H9 (cell line): ENCODE measurements around the gene CORO1C. TPM values are rescaled to one million over a fixed set of nuclear protein-coding genes. Genes with fewer than 3 reads are reported as not detected.
"Not testable (repeated sequence)": the region's sequence is repeated elsewhere in the genome, so short reads cannot be mapped to it uniquely, and the experiment has no call there.

Experiments
- DNase-seq: peaks from one replicate; pipeline ENCODE4 v3.0.0-alpha.2; 2017
- H2AFZ ChIP-seq: one replicate; pipeline ENCODE4 v1.6.1; 2013; ENCODE audit warnings: mild to moderate bottlenecking, low read length, control low read depth, moderate library complexity
- H2AK5ac ChIP-seq: 2 replicates; pipeline ENCODE4 v1.6.1; 2013; ENCODE audit warnings: low read length, control low read depth, mixed read lengths; ENCODE audit not compliant: insufficient read length
- H2BK120ac ChIP-seq: one replicate; pipeline ENCODE4 v1.6.1; 2013; ENCODE audit warnings: low read depth, mild to moderate bottlenecking, low read length, control low read depth, inconsistent platforms; ENCODE audit not compliant: poor library complexity, severe bottlenecking
- H2BK12ac ChIP-seq: 2 replicates; pipeline ENCODE4 v1.6.1; 2013; ENCODE audit warnings: low read length, control low read depth, mixed read lengths, low read depth; ENCODE audit not compliant: insufficient read length
- H2BK15ac ChIP-seq: 2 replicates; pipeline ENCODE4 v1.6.1; 2013; ENCODE audit warnings: low read depth, low read length, control low read depth
- H2BK20ac ChIP-seq: one replicate; pipeline ENCODE4 v1.6.1; 2013; ENCODE audit warnings: low read depth, mild to moderate bottlenecking, low read length, control low read depth, inconsistent platforms; ENCODE audit not compliant: poor library complexity, severe bottlenecking
- H2BK5ac ChIP-seq: 2 replicates; pipeline ENCODE4 v1.6.1; 2013; ENCODE audit warnings: low read length, control low read depth, mixed read lengths; ENCODE audit not compliant: insufficient read length
- H3K14ac ChIP-seq: 2 replicates; pipeline ENCODE4 v1.6.1; 2013; ENCODE audit warnings: low read length, control low read depth; ENCODE audit not compliant: insufficient read depth
- H3K18ac ChIP-seq: 2 replicates; pipeline ENCODE4 v1.6.1; 2013; ENCODE audit warnings: low read depth, mild to moderate bottlenecking, mixed read lengths, low read length, control low read depth; ENCODE audit not compliant: insufficient read length
- H3K23ac ChIP-seq: 2 replicates; pipeline ENCODE4 v1.6.1; 2013; ENCODE audit warnings: low read length, control low read depth, mixed read lengths, low read depth; ENCODE audit not compliant: insufficient read length
- H3K23me2 ChIP-seq: 2 replicates; pipeline ENCODE4 v1.6.1; 2013; ENCODE audit warnings: low read depth, mild to moderate bottlenecking, mixed read lengths, low read length, control low read depth; ENCODE audit not compliant: insufficient read length, poor library complexity, severe bottlenecking
- H3K27ac ChIP-seq: 2 replicates; pipeline ENCODE4 v1.5.1; 2013; ENCODE audit warnings: low read length, control low read depth, mixed read lengths, low read depth; ENCODE audit not compliant: insufficient read length
- H3K27me3 ChIP-seq: 2 replicates; pipeline ENCODE4 v1.6.1; 2013; ENCODE audit warnings: low read length, control low read depth, inconsistent platforms; ENCODE audit not compliant: insufficient read depth
- H3K4ac ChIP-seq: 2 replicates; pipeline ENCODE4 v1.6.1; 2013; ENCODE audit warnings: low read depth, mild to moderate bottlenecking, control low read depth, inconsistent platforms, low read length, moderate library complexity
- H3K4me1 ChIP-seq: 2 replicates; pipeline ENCODE4 v1.6.1; 2013; ENCODE audit warnings: low read length, control low read depth, inconsistent platforms; ENCODE audit not compliant: insufficient read depth
- H3K4me2 ChIP-seq: 2 replicates; pipeline ENCODE4 v1.6.1; 2013; ENCODE audit warnings: low read length, control low read depth, mixed read lengths; ENCODE audit not compliant: insufficient read length, insufficient read depth
- H3K56ac ChIP-seq: 2 replicates; pipeline ENCODE4 v1.6.1; 2013; ENCODE audit warnings: low read depth, mild to moderate bottlenecking, mixed read lengths, low read length, control low read depth; ENCODE audit not compliant: insufficient read length
- H3K79me1 ChIP-seq: 2 replicates; pipeline ENCODE4 v1.6.1; 2013; ENCODE audit warnings: low read depth, mild to moderate bottlenecking, moderate library complexity, low read length, control low read depth, inconsistent platforms; ENCODE audit not compliant: insufficient read depth, poor library complexity, severe bottlenecking
- H3K79me2 ChIP-seq: 2 replicates; pipeline ENCODE4 v1.6.1; 2013; ENCODE audit warnings: low read length, control low read depth, inconsistent platforms; ENCODE audit not compliant: insufficient read depth
- H3K9ac ChIP-seq: 2 replicates; pipeline ENCODE4 v1.6.1; 2013; ENCODE audit warnings: low read length, control low read depth, mixed read lengths; ENCODE audit not compliant: insufficient read length; ENCODE audit errors: extremely low read depth
- H3K9me3 ChIP-seq: one replicate; pipeline ENCODE4 v1.6.1; 2013; ENCODE audit warnings: low read depth, low read length, inconsistent platforms; ENCODE audit not compliant: control insufficient read depth
- H3T11ph ChIP-seq: one replicate; pipeline ENCODE4 v1.6.1; 2013; ENCODE audit warnings: mild to moderate bottlenecking, low read length, control low read depth, inconsistent platforms
- H4K20me1 ChIP-seq: one replicate; pipeline ENCODE4 v1.6.1; 2013; ENCODE audit not compliant: control insufficient read depth, insufficient read length, insufficient read depth
- H4K5ac ChIP-seq: 2 replicates; pipeline ENCODE4 v1.6.1; 2013; ENCODE audit warnings: low read depth, mild to moderate bottlenecking, mixed read lengths, low read length, control low read depth; ENCODE audit not compliant: insufficient read length
- H4K8ac ChIP-seq: replicated peaks from 2 replicates; pipeline ENCODE4 v1.6.1; 2013; ENCODE audit warnings: low read length, control low read depth, mixed read lengths, low read depth; ENCODE audit not compliant: insufficient read length
- H4K91ac ChIP-seq: 2 replicates; pipeline ENCODE4 v1.6.1; 2013; ENCODE audit warnings: low read depth, mild to moderate bottlenecking, moderate library complexity, mixed read lengths, low read length, control low read depth; ENCODE audit not compliant: insufficient read length
- H3K27ac Mint-ChIP-seq, 3 experiments: 2 replicates in 2 of 3; 3 replicates in 1 of 3; pipeline ENCODE4 v1.8.0; 2020 to 2021; ENCODE audit warnings: mixed read lengths in 3 of 3, mild to moderate bottlenecking in 1 of 3, moderate library complexity in 1 of 3
- H3K27me3 Mint-ChIP-seq: 2 replicates; pipeline ENCODE4 v1.8.0; 2021; ENCODE audit warnings: low read depth, mild to moderate bottlenecking, moderate library complexity, mixed read lengths
- H3K36me3 Mint-ChIP-seq, 3 experiments: 2 replicates in 2 of 3; 3 replicates in 1 of 3; pipeline ENCODE4 v1.8.0; 2020 to 2021; ENCODE audit warnings: low read depth in 3 of 3, mixed read lengths in 3 of 3; ENCODE audit not compliant: insufficient read depth in 1 of 3
- H3K4me1 Mint-ChIP-seq, 2 experiments: 2 replicates each; pipeline ENCODE4 v1.8.0; 2020; ENCODE audit warnings: mixed read lengths in 2 of 2
- H3K4me3 Mint-ChIP-seq, 2 experiments: 2 replicates in 1 of 2; 3 replicates in 1 of 2; pipeline ENCODE4 v1.8.0; 2020 to 2021; ENCODE audit warnings: mild to moderate bottlenecking in 2 of 2, mixed read lengths in 2 of 2, moderate library complexity in 1 of 2
- H3K9me3 Mint-ChIP-seq, 2 experiments: 2 replicates in 1 of 2; 3 replicates in 1 of 2; pipeline ENCODE4 v1.8.0; 2020; ENCODE audit warnings: mild to moderate bottlenecking in 2 of 2, mixed read lengths in 2 of 2, moderate library complexity in 1 of 2
- WGBS: extraction: QIAGEN DNeasy Blood & Tissue Kit; methylation state at CpG from one replicate; pipeline ENCODE4 v1.1.7; 2013; ENCODE audit warnings: missing lambda C conversion rate, low lambda C conversion rate, mixed read lengths; ENCODE audit not compliant: insufficient read length; ENCODE audit errors: extremely low coverage; 5-methylcytosine and 5-hydroxymethylcytosine counted together
- total RNA-seq: library from RNA; stranded (reverse); gene quantifications from 2 replicates; pipeline ENCODE4 v1.2.1, GENCODE V29; 2021
- TF ChIP-seq, protein P1 (sequence below): fragments of 200-600 bp; sonication (generic); conservative IDR thresholded peaks from 3 replicates; pipeline ENCODE4 v1.8.0; 2021; ENCODE audit warnings: antibody characterized with exemption, mild to moderate bottlenecking

Gene CORO1C
- total RNA-seq, 1 experiment from 2014 or later = 154 TPM

DNA sequence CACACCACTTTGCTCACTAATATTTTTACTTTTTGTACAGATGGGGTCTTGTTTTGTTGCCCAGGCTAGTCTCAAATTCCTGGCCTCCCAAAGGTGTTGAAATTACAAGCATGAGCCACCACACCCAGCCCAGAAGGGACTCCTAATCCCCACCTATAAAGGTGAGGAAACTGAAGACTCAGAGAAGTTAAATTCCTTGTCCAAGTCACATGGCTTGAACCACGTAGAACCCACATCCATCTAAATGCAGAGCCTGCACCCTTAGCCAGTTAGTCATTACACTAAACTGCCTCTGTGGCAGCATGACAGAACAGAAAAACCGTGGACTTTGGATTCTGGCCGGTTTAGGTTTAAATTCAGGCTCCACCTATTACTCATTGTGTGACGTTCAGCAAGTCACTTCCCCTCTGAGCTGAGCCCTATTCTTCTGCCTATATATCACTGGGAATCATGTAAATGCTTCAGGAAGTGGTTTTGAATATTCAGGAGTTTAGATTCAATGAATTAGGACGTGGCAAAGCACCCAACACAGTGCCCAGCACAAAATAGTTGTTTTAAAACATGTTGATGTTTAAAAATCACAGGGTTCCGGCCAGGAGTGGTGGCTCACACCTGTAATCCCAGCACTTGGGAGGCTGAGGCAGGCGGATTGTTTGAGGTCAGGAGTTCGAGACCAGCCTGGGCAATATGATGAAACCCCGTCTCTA, 3.0 kb upstream of the CORO1C start:
- Mint-ChIP-seq H3K27ac (peak overlapping the region in 1 of 3 experiments; percentile 14; a peak in 3 of 7 replicates), H3K4me1 (peaks cover 19 to 23% of the 10 kb centered on the region in 2 experiments), H3K27me3 (no peaks in the 10 kb centered on the region), H3K36me3 (peaks cover 1 to 4% (median 2%) of the 10 kb centered on the region in 3 experiments; a peak in 2 of 7 replicates), H3K4me3 (no peak overlapping the region), H3K9me3 (no peaks in the 10 kb centered on the region; a peak in 2 of 5 replicates)
- Histone ChIP-seq H2AFZ (no peak overlapping the region), H3K4me1 (no peaks in the 10 kb centered on the region), H4K8ac (no peak overlapping the region), H4K20me1 (no peaks in the 10 kb centered on the region), H3K79me1 (no peaks in the 10 kb centered on the region), H3K9me3 (no peaks in the 10 kb centered on the region), H3K18ac (no peak overlapping the region), H2AK5ac (no peak overlapping the region), H3K9ac (no peak overlapping the region), H3K23me2 (peaks cover 6% of the 10 kb centered on the region), H3T11ph (no peak overlapping the region), H4K5ac (no peak overlapping the region), H3K79me2 (peaks cover 6% of the 10 kb centered on the region; the same call in 1 of the 2 replicates), H3K23ac (no peak overlapping the region), H3K4me2 (no peak overlapping the region), H2BK15ac (no peak overlapping the region), H3K27ac (no peak overlapping the region), H3K14ac (no peak overlapping the region), H3K4ac (no peak overlapping the region), H2BK5ac (no peak overlapping the region), H2BK120ac (no peak overlapping the region), H4K91ac (no peak overlapping the region), H3K56ac (no peak overlapping the region), H3K27me3 (no peaks in the 10 kb centered on the region), H2BK20ac (no peak overlapping the region), H2BK12ac (no peak overlapping the region)
- TF ChIP-seq, protein P1, sequence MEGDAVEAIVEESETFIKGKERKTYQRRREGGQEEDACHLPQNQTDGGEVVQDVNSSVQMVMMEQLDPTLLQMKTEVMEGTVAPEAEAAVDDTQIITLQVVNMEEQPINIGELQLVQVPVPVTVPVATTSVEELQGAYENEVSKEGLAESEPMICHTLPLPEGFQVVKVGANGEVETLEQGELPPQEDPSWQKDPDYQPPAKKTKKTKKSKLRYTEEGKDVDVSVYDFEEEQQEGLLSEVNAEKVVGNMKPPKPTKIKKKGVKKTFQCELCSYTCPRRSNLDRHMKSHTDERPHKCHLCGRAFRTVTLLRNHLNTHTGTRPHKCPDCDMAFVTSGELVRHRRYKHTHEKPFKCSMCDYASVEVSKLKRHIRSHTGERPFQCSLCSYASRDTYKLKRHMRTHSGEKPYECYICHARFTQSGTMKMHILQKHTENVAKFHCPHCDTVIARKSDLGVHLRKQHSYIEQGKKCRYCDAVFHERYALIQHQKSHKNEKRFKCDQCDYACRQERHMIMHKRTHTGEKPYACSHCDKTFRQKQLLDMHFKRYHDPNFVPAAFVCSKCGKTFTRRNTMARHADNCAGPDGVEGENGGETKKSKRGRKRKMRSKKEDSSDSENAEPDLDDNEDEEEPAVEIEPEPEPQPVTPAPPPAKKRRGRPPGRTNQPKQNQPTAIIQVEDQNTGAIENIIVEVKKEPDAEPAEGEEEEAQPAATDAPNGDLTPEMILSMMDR = no peak
- WGBS = no CpG with 5 or more reads among the region's 9 CpGs
- peak; percentile 39 for DNase-seq

DNA sequence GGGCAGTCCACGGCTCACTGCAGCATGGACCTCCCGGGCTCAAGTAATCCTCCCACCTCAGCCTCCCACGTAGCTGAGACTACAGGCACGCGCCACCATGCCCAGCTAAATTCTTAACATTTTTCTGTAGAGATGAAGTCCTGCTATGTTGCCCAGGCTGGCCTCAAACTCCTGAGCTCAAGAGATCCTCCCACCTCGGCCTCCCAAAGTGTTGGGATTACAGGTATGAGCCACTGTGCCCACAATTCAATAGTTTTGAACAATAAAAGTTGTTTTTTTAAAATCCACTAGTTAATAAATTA, 1.9 kb upstream of the CORO1C start:
- H2BK20ac ChIP-seq, H4K5ac ChIP-seq, H2BK12ac ChIP-seq, H3K23ac ChIP-seq, H3K27me3 Mint-ChIP-seq, H2BK15ac ChIP-seq, H3K18ac ChIP-seq, H3K23me2 ChIP-seq, H3K9ac ChIP-seq, H2AFZ ChIP-seq, H3K9me3 ChIP-seq, H2AK5ac ChIP-seq, H3K9me3 Mint-ChIP-seq, H3K4ac ChIP-seq, H3K36me3 Mint-ChIP-seq, H3K4me1 ChIP-seq, H3K4me3 Mint-ChIP-seq, H4K20me1 ChIP-seq, H3K56ac ChIP-seq, H3K27ac Mint-ChIP-seq, H3K27ac ChIP-seq, H2BK5ac ChIP-seq, H3T11ph ChIP-seq, H3K14ac ChIP-seq, H3K79me1 ChIP-seq, H2BK120ac ChIP-seq, H4K8ac ChIP-seq, H3K79me2 ChIP-seq, H3K27me3 ChIP-seq, H3K4me2 ChIP-seq, H4K91ac ChIP-seq: not testable (repeated sequence)
- WGBS = no CpG with 5 or more reads among the region's 6 CpGs
- H3K4me1 Mint-ChIP-seq = peaks cover 30 to 34% of the 10 kb centered on the region in 2 experiments
- DNase-seq = peak; percentile 29
